ENCODE measurements around the gene PLAC9.
A peak's percentile ranks its signal among the peaks of the same experiment; 100 is the strongest.

PLAC9 gene

DNA sequence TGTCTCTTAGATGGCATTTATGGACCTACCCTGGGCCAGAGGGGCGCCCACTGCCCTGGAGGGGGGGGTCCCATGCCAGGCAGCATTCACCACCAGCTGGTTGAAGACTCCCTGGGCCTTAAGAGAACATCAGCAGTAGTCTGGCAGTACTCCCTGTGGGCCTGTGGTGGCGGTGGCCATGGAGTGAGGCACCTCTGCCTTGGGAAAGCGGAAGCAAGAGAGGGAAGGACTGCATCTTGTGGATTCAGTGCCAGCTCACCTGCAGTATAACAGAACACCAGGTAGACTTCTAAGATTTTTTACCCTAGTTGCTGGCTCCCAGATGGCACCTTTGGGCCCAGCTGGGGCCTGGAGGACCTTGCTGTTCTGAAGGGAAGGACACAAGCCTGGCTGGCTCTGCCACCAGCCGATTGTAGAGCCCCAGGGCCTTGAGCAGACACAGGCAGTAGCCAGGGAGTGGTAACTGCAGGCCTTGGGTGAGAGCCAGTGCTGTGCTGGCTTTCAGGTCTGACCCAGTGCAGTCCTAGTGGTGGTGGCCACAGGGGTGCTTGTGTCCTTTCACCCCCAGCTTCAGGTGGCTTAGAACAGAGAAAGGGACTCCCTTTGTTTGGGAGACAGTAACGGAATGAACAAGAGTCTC, 15.8 kb downstream of the PLAC9 start:
- no peak overlapping the region for H3K4me3 ChIP-seq (ENCODE audit: low read depth in 1 of 2, low read length in 1 of 2)
- TF ChIP-seq, protein P1, sequence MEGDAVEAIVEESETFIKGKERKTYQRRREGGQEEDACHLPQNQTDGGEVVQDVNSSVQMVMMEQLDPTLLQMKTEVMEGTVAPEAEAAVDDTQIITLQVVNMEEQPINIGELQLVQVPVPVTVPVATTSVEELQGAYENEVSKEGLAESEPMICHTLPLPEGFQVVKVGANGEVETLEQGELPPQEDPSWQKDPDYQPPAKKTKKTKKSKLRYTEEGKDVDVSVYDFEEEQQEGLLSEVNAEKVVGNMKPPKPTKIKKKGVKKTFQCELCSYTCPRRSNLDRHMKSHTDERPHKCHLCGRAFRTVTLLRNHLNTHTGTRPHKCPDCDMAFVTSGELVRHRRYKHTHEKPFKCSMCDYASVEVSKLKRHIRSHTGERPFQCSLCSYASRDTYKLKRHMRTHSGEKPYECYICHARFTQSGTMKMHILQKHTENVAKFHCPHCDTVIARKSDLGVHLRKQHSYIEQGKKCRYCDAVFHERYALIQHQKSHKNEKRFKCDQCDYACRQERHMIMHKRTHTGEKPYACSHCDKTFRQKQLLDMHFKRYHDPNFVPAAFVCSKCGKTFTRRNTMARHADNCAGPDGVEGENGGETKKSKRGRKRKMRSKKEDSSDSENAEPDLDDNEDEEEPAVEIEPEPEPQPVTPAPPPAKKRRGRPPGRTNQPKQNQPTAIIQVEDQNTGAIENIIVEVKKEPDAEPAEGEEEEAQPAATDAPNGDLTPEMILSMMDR (IDR thresholded peaks at IDR 0.05): no peak
- peak overlapping the region; percentile 43 for H3K27ac ChIP-seq
- H3K27me3 ChIP-seq: no peaks in the 10 kb centered on the region
- peaks cover 9 to 14% of the 10 kb centered on the region in 2 experiments for H3K4me1 ChIP-seq (ENCODE audit: control insufficient read depth in 1 of 2, insufficient read depth in 1 of 2, low read depth in 1 of 2, low read length in 1 of 2)
- no peaks in the 10 kb centered on the region for H3K9me3 ChIP-seq
- H3K36me3 ChIP-seq: peaks cover 63% of the 10 kb centered on the region

DNA sequence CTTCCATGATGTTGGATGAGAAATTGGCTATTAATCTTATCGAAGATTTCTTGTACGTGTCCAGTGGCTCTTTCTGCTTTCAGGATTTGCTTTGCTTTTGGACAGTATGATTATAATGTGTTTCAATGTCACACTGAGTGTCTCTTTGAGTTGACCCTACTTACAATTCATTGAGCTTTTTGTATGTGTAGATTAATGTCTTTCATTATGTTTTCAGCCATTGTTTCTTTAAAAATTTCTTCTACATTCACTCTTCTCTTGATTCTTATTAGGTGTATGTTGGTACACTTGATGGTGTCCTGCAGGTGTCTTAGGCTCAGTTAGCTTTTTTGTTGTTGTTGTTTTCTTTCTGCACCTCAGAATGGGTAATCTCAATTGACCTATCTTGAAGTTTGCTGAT, 16.6 kb downstream of the PLAC9 start:
- TF ChIP-seq, protein P1 (IDR thresholded peaks at IDR 0.05): no peak
- Histone ChIP-seq H3K27me3 (no peaks in the 10 kb centered on the region), H3K4me3 (ENCODE audit: low read depth in 1 of 2, low read length in 1 of 2) (no peak overlapping the region), H3K4me1 (ENCODE audit: control insufficient read depth in 1 of 2, insufficient read depth in 1 of 2, low read depth in 1 of 2, low read length in 1 of 2) (peaks cover 1 to 6% of the 10 kb centered on the region in 2 experiments), H3K27ac (peak overlapping the region; percentile 7), H3K9me3 (no peaks in the 10 kb centered on the region), H3K36me3 (peaks cover 72% of the 10 kb centered on the region)

DNA sequence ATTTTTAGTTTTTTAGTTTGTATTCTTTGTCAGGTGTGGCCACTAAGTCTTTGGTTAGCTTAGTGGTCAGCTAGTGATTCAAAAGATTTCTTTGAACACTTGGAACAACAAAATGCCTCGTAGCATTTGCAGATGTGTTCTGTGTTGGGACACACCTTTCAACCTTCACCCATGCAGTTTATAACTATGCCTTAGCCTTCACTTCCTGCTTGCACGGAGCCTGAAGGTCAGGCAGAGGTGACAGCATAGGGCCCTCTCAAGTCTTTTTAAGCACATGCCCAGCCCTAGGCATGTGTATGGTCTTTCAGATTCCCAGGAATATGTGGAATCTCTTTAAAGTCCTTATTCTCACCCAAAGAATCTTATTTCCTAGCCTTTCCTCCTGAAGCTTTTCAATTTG, 17.6 kb downstream of the PLAC9 start:
- H3K36me3 ChIP-seq: peaks cover 82% of the 10 kb centered on the region
- TF ChIP-seq, protein P1 (IDR thresholded peaks at IDR 0.05): no peak
- no peak overlapping the region for H3K4me3 ChIP-seq (ENCODE audit: low read depth in 1 of 2, low read length in 1 of 2)
- no peaks in the 10 kb centered on the region for H3K4me1 ChIP-seq (ENCODE audit: control insufficient read depth in 1 of 2, insufficient read depth in 1 of 2, low read depth in 1 of 2, low read length in 1 of 2)
- no peaks in the 10 kb centered on the region for H3K9me3 ChIP-seq
- peak overlapping the region; percentile 44 for H3K27ac ChIP-seq
- no peaks in the 10 kb centered on the region for H3K27me3 ChIP-seq

DNA sequence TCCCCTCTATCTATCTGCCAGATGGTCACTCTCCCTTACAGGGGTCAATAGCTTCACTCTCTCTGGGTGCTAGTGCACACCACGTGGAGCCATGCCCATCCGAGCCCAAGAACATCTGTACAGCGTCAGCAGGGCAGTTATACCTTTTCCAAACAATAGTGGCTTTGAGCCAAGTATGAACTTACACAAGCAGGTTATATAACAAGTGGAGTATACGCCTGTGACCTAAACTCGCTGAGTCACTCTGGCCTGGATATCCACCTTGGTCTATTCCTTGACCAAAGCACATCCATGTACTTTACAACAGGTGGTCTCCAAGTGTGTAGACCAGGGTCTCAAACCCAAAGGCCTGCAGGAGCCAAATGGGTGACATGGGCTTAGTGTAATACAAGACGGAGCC, 20.3 kb downstream of the PLAC9 start:
- Histone ChIP-seq H3K36me3 (peaks cover 96% of the 10 kb centered on the region), H3K4me3 (ENCODE audit: low read depth in 1 of 2, low read length in 1 of 2) (no peak overlapping the region), H3K27me3 (no peaks in the 10 kb centered on the region), H3K9me3 (no peaks in the 10 kb centered on the region), H3K4me1 (ENCODE audit: control insufficient read depth in 1 of 2, insufficient read depth in 1 of 2, low read depth in 1 of 2, low read length in 1 of 2) (no peaks in the 10 kb centered on the region), H3K27ac (no peak overlapping the region)
- TF ChIP-seq, protein P1 (IDR thresholded peaks at IDR 0.05): no peak

DNA sequence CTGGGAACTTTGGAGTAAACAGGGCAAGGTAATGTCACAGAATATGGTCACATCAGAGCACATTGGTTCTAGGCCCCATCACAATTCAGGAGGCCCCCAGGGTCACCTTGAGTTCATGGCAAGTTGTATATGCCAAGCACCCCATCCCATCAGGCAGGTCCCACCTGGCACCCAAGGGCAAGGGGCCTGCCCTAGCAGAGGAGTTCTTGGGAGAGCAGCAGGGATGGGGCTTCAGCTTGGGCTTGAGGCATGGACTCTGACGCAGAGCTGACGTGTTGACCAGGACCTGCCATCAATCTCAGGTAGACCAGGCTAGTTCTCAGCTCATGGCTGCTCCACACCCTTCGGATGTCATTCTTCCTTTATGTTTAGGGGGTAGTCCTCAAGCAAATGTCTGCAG, 20.9 kb downstream of the PLAC9 start:
- TF ChIP-seq, protein P1 (IDR thresholded peaks at IDR 0.05): no peak
- Histone ChIP-seq H3K4me3 (ENCODE audit: low read depth in 1 of 2, low read length in 1 of 2) (no peak overlapping the region), H3K27ac (no peak overlapping the region), H3K9me3 (no peaks in the 10 kb centered on the region), H3K27me3 (no peaks in the 10 kb centered on the region), H3K36me3 (peaks cover 96% of the 10 kb centered on the region), H3K4me1 (ENCODE audit: control insufficient read depth in 1 of 2, insufficient read depth in 1 of 2, low read depth in 1 of 2, low read length in 1 of 2) (no peaks in the 10 kb centered on the region)

Measured in neutrophil (primary cell).